ENCODE results near the gene EDIL3. TPM values are rescaled to one million over a fixed set of nuclear protein-coding genes. Genes with fewer than 3 reads are reported as not detected.

The EDIL3 gene
- total and polyA plus RNA-seq, 2 donors (not counting 3 experiments of a cell fraction or from before 2014, with no cell fraction given): 9.1 to 28.8 TPM

GRCh38 chr5:84218546-84218945 lies 166.1 kb downstream of the EDIL3 start:
- Histone ChIP-seq H3K4me1 (ENCODE audit: control insufficient read depth, extremely low read depth, insufficient read depth, low read length) (no peaks in the 10 kb centered on the region), H4K20me1 (replicated peaks; ENCODE audit: control insufficient read depth, extremely low read depth, insufficient read depth, low read length) (no peaks in the 10 kb centered on the region), H3K27me3 (ENCODE audit: control insufficient read depth in 2 of 2, insufficient read depth in 2 of 2, low read length in 2 of 2) (no peaks in the 10 kb centered on the region), H3K4me3 (replicated peaks in 1 of 3; ENCODE audit: insufficient read depth in 1 of 3, low read depth in 1 of 3, low read length in 3 of 3) (no peak overlapping the region), H2AFZ (ENCODE audit: low read depth, low read length) (no peak overlapping the region), H3K27ac (ENCODE audit: insufficient read depth, low read depth, low read length) (no peak overlapping the region), H3K9me3 (replicated peaks; ENCODE audit: control insufficient read depth, insufficient read depth, low read length) (no peaks in the 10 kb centered on the region), H3K4me2 (ENCODE audit: insufficient read depth, low read length) (no peak overlapping the region), H3K9ac (replicated peaks; ENCODE audit: extremely low read depth, insufficient read depth, low read length) (no peak overlapping the region), H3K79me2 (ENCODE audit: control insufficient read depth, insufficient read depth, low read length) (no peaks in the 10 kb centered on the region), H3K9me1 (replicated peaks; ENCODE audit: control insufficient read depth, extremely low read depth, insufficient read depth, low read length) (no peaks in the 10 kb centered on the region), H3K36me3 (ENCODE audit: control insufficient read depth in 2 of 2, extremely low read depth in 1 of 2, insufficient read depth in 2 of 2, low read length in 2 of 2) (no peaks in the 10 kb centered on the region)
- no peak for FAIRE-seq
- ChIA-PET CTCF (no interaction called here), POLR2A (no interaction called here)
- intact Hi-C loops (cut with micrococcal nuclease) (no loop called here), dilution Hi-C loops (cut with MboI; ENCODE audit: extremely low pct_ligation_motif_present, low sequenced_read_pairs) (no loop called here)
- no peak for TF ChIP-seq EZH2 (IDR thresholded peaks at IDR 0.05; ENCODE audit: borderline replicate concordance, low read depth, low read length, severe bottlenecking)
- TF ChIP-seq JUN (IDR thresholded peaks at IDR 0.05; ENCODE audit: borderline replicate concordance, insufficient read depth, insufficient read length, low read depth): no peak
- TF ChIP-seq MYC (IDR thresholded peaks at IDR 0.05; ENCODE audit: low read depth, low read length): no peak
- TF ChIP-seq GATA2 (IDR thresholded peaks at IDR 0.05; ENCODE audit: insufficient read depth, insufficient read length, low read depth, low read length): no peak
- TF ChIP-seq POLR2A (IDR thresholded peaks at IDR 0.05; ENCODE audit: low read depth, low read length): no peak
- TF ChIP-seq MAX (IDR thresholded peaks at IDR 0.05; ENCODE audit: insufficient read depth, insufficient read length): no peak
- TF ChIP-seq CTCF (IDR thresholded peaks at IDR 0.05; ENCODE audit: extremely low read depth in 1 of 2, insufficient read depth in 1 of 2, low read depth in 1 of 2, low read length in 2 of 2): no peak
- TF ChIP-seq POLR2AphosphoS5 (IDR thresholded peaks at IDR 0.05; ENCODE audit: insufficient read depth, low read depth, low read length): no peak
- TF ChIP-seq FOS (IDR thresholded peaks at IDR 0.05; ENCODE audit: borderline replicate concordance, insufficient read depth, low read length): no peak
- BruUV-seq (replicated peaks): no TSS peak
- no peak for DNase-seq (ENCODE audit: low read depth, low spot score)
